Colonic mucosa (tissue), 4 donors: Measurements from ENCODE around the gene MEF2D. TPM values are rescaled to one million over a fixed set of nuclear protein-coding genes. Genes with fewer than 3 reads are reported as not detected.
A peak's percentile ranks its signal among the peaks of the same experiment; 100 is the strongest.

Source experiments
- DNase-seq: peaks from one replicate; pipeline ENCODE4 v3.0.0-alpha.2; 2020
- H3K27ac ChIP-seq: fragments of 200-600 bp; one replicate; pipeline ENCODE4 v1.8.0; 2021
- H3K27me3 ChIP-seq: fragments of 200-600 bp; one replicate; pipeline ENCODE4 v1.8.0; 2021
- H3K36me3 ChIP-seq: fragments of 200-600 bp; one replicate; pipeline ENCODE4 v1.8.0; 2021
- H3K4me1 ChIP-seq: fragments of 200-600 bp; one replicate; pipeline ENCODE4 v1.8.0; 2021; ENCODE audit warnings: mild to moderate bottlenecking
- H3K4me3 ChIP-seq: fragments of 200-600 bp; one replicate; pipeline ENCODE4 v1.8.0; 2021
- H3K9ac ChIP-seq, 2 donors: one replicate each; pipeline ENCODE4 v1.7.0; 2013; ENCODE audit warnings: control low read depth in 2 of 2, low read depth in 2 of 2, low read length in 2 of 2
- H3K9me3 ChIP-seq: fragments of 200-600 bp; one replicate; pipeline ENCODE4 v1.8.0; 2021
- intact Hi-C: fragments of 100-400 bp; cut with DNase I; formaldehyde crosslinking; loops from one replicate; pipeline ENCODE4 v1.14.1; 2022
- total RNA-seq, 2 donors: library from RNA; stranded (reverse); fragmentation: NEBNext Ultra II Directional in 1 of 2; extraction: Animal tissue kit (Norgen Biotek cat#: 25700) in 1 of 2; gene quantifications; one replicate each; pipeline ENCODE4 v1.2.1, GENCODE V29; 2021
- TF ChIP-seq, protein P1 (sequence below): fragments of 200-600 bp; IDR thresholded peaks from one replicate; pipeline ENCODE4 v1.8.0; 2022; ENCODE audit warnings: antibody characterized with exemption, mild to moderate bottlenecking
- donor health status: healthy.
- donor health status: DM: no; HTN: no; CAD: no.
- donor health status: DM: no; HTN: no; CAD: no.

The MEF2D gene
- total RNA-seq, 2 donors from 2014 or later: 32.3 to 49.9 TPM

- H3K4me3 ChIP-seq: peak overlapping the region; percentile 97
- intact Hi-C loops: no loop called here
- H3K4me1 ChIP-seq: peaks cover 50% of the 10 kb centered on the region
- H3K9ac ChIP-seq: peak overlapping the region; percentile 46 to 97
- H3K27me3 ChIP-seq: no peaks in the 10 kb centered on the region
- no peaks in the 10 kb centered on the region for H3K36me3 ChIP-seq
- H3K9me3 ChIP-seq: no peaks in the 10 kb centered on the region
- TF ChIP-seq, protein P1, sequence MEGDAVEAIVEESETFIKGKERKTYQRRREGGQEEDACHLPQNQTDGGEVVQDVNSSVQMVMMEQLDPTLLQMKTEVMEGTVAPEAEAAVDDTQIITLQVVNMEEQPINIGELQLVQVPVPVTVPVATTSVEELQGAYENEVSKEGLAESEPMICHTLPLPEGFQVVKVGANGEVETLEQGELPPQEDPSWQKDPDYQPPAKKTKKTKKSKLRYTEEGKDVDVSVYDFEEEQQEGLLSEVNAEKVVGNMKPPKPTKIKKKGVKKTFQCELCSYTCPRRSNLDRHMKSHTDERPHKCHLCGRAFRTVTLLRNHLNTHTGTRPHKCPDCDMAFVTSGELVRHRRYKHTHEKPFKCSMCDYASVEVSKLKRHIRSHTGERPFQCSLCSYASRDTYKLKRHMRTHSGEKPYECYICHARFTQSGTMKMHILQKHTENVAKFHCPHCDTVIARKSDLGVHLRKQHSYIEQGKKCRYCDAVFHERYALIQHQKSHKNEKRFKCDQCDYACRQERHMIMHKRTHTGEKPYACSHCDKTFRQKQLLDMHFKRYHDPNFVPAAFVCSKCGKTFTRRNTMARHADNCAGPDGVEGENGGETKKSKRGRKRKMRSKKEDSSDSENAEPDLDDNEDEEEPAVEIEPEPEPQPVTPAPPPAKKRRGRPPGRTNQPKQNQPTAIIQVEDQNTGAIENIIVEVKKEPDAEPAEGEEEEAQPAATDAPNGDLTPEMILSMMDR: no peak
- peak overlapping the region; percentile 66 for H3K27ac ChIP-seq
- DNase-seq: peak; percentile 38
Measured at GRCh38 chr1:156497743-156498431, 2.7 kb downstream of the MEF2D start.

- peak overlapping the region; percentile 66 for H3K27ac ChIP-seq
- no peaks in the 10 kb centered on the region for H3K9me3 ChIP-seq
- no peaks in the 10 kb centered on the region for H3K27me3 ChIP-seq
- peaks cover 44% of the 10 kb centered on the region for H3K4me1 ChIP-seq
- TF ChIP-seq, protein P1: no peak
- peak overlapping the region; percentile 48 to 56 for H3K9ac ChIP-seq
- H3K36me3 ChIP-seq: no peaks in the 10 kb centered on the region
- peak; percentile 70 for DNase-seq
- no peak overlapping the region for H3K4me3 ChIP-seq
- intact Hi-C loops: no loop called here
Measured at GRCh38 chr1:156497078-156497742, 3.4 kb downstream of the MEF2D start.

- H3K9me3 ChIP-seq: no peaks in the 10 kb centered on the region
- H3K36me3 ChIP-seq: no peaks in the 10 kb centered on the region
- peaks cover 47% of the 10 kb centered on the region for H3K4me1 ChIP-seq
- H3K27me3 ChIP-seq: no peaks in the 10 kb centered on the region
- H3K9ac ChIP-seq: peak overlapping the region; percentile 48 to 56
- TF ChIP-seq, protein P1: no peak
- H3K27ac ChIP-seq: peak overlapping the region; percentile 66
- intact Hi-C loops: no loop called here
- peak; percentile 38 for DNase-seq
- H3K4me3 ChIP-seq: no peak overlapping the region
Measured at GRCh38 chr1:156496211-156496761, 4.3 kb downstream of the MEF2D start.

- intact Hi-C loops: no loop called here
- peak overlapping the region; percentile 36 for H3K27ac ChIP-seq
- H3K9ac ChIP-seq: peak overlapping the region in 1 of 2 donors; percentile 56
- no peaks in the 10 kb centered on the region for H3K9me3 ChIP-seq
- no peaks in the 10 kb centered on the region for H3K27me3 ChIP-seq
- H3K4me3 ChIP-seq: no peak overlapping the region
- DNase-seq: peak; percentile 48
- TF ChIP-seq, protein P1: no peak
- peaks cover 54% of the 10 kb centered on the region for H3K4me1 ChIP-seq
- no peaks in the 10 kb centered on the region for H3K36me3 ChIP-seq
Measured at GRCh38 chr1:156495401-156496140, 5.0 kb downstream of the MEF2D start.

GRCh38 chr1:156494309-156494895 is 6.2 kb downstream of the MEF2D start:
- no peak overlapping the region for H3K27ac ChIP-seq
- no peaks in the 10 kb centered on the region for H3K27me3 ChIP-seq
- H3K4me3 ChIP-seq: no peak overlapping the region
- TF ChIP-seq, protein P1: no peak
- H3K4me1 ChIP-seq: peaks cover 64% of the 10 kb centered on the region
- no peaks in the 10 kb centered on the region for H3K36me3 ChIP-seq
- no peaks in the 10 kb centered on the region for H3K9me3 ChIP-seq
- peak overlapping the region in 1 of 2 donors; percentile 9 for H3K9ac ChIP-seq
- no peak for DNase-seq
- intact Hi-C loops: no loop called here
